GM21526 (cell line): Measurements from ENCODE around the gene ELF2.
A peak's percentile ranks its signal among the peaks of the same experiment; 100 is the strongest.
"Not testable (repeated sequence)": the region's sequence is repeated elsewhere in the genome, so short reads cannot be mapped to it uniquely, and the experiment has no call there.

ENCODE experiments used
- ATAC-seq: cut with Tn5 transposase; IDR thresholded peaks from one replicate; pipeline ENCODE4 v1.9.1; 2021; ENCODE audit warnings: moderate library complexity; ENCODE audit not compliant: unreplicated experiment, low FRiP score

Gene ELF2

DNA sequence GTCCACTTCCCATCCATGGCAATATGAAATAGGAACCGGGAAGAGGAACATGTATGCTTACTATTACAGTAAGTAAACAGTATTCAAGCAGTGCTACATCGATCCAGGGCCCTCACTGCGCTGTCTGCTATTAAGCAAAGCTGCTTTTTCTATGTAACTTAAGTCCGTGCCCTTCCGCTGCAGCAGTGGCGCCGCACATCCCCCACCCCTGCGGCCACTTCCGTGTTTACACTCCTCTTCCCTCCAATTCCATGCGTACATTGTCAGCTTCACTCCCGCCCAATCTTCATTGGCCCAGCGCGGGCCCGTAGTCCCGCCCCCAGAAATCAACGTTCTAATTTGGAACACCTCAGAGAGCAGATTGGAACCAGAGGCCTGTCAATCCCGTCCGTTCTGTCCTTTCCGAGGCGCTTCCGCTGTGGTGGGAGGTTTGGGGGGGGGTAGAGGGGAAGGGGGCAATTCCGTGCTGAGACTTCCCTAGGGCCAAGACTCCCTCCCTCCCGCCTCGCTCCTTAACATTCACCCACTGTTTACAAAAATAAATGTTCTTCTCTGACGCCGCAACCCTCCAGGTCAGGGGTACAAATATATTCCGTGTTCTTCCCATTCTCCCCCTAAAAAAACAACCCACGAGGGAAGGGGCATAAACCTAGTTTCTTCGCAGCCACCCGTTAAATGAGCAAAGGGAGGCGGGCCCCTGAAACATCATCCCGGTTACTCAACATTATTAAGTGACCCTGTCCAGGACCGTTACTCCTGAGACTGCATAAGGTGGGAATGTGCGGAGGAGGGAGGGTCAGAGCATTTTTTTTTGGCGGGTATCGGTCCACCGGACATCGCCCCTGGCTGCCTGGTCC, 94.0 kb downstream of the ELF2 start:
- ATAC-seq = peak; percentile 82

DNA sequence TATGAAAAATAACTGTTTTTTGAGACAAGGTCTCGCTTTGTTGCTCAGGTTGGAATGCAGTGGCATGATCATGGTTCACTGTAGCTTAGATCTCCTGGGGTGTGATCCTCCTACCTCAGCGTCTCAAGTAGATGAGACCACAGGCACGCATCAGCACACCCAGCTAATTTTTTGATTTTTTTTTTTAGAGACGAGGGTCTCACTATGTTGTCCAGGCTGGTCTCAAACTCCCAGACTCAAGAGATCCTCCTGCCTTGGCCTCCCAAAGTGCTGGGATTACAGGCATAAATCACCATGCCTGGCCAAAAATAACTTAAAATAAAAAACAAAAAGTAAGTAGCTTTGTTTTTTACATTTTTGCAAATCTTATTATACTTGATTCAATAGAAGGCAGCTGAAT, 98.1 kb downstream of the ELF2 start:
- no peak for ATAC-seq

DNA sequence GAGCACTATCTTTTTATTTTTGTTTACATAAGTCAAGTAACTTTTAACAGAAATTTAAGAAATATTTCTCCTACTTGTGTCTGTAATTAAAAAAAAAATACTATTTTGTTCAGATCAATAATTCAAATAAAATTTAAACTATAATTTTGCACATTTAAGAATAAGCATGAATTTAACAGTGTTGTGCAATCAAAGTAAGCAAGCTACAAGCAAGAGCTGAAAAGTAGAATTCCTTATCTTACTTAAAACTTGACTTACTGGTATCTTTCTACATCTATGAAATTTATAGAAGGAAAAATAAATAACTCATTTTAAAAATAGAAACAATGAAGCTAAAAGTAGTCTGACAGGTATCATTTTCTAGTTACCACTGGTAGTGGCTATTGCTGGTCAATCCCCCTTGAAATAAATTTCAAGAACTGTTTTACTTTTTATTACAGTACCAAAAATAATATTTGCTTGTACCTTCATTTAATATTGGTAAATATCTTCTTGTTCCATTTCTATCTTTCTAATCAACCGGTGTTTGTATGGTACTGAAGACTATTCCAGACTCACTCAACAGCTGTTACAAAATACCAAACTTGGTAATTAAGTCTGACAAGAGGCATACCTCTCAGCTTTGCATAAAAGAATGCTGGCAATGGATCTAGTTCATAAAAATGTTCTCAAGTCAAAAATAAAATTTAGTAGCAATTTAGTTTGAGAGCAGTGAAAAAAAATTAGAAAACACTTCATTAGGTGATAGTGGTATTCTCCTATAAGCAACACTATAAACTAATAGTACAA, 99.3 kb downstream of the ELF2 start:
- ATAC-seq = no peak

DNA sequence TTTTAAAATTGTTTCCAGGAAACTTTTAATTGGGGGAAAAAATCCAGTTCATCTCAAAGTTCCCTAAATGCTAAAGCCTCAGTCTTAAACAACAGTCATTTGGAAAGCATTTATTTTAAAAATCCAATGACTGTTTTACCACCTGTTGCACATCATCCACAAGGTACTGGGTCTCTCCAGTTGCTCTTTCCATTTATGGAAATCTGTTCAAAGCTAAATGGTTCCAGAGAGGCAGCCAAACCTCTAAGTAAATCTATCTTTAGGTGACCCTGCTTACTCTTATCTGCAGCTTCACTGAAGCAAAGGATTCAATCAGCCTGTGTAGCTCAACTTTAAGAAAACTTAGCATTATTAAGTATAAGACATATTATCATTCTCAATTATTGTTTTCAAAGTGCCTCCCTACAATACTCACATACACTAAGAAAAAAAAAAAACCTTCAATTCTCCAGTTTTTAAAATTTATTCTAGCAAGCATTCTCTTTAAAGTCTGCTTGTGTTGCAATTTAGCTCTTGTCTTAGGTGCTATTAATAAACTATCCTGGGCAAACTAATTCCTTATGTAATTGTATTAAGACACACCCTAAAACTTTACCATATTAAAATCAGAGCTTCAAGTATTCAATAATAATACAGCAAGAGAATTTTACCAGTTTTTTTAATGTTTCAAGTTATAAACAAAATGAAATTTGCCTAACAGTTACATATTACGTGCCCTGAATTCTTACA, 100.8 kb downstream of the ELF2 start:
- no peak for ATAC-seq

DNA sequence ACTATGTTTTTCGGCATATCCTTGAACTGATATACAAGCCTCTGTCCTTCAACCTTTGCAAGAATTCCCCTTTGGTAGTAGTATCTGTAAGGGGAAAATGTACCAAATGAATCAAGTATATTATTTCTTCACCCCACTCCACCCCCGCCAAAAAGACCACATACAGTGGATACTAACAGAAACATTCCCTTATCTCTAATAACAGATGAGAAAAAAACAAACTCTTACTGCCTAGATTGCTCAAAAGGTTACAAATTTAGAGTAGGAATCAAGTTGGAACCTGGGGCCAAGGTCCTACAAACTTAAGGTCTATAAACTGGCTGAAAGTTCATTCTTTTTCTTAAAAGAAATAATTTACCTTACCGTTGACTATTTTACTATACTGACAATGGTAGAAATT, 116.4 kb downstream of the ELF2 start:
- ATAC-seq = no peak

DNA sequence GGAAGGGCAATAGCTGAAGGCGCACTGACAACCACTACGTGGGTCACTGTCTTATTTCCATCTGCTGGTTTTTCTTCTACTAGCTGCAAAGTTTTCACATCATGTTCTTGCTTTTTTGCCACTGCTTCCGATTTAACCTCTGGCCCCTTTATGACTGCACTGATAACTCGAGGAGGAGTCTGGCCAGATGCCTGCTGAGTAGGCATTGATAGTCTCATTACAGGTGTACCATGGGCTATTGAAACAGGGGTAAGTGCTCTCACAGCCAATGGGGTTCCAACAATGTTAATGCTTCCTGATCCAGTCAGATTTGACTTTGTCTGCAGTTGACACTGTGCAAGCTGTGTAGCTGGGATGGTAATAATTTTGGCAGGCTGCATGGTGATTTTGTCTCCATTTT, 118.0 kb downstream of the ELF2 start:
- ATAC-seq = not testable (repeated sequence)

DNA sequence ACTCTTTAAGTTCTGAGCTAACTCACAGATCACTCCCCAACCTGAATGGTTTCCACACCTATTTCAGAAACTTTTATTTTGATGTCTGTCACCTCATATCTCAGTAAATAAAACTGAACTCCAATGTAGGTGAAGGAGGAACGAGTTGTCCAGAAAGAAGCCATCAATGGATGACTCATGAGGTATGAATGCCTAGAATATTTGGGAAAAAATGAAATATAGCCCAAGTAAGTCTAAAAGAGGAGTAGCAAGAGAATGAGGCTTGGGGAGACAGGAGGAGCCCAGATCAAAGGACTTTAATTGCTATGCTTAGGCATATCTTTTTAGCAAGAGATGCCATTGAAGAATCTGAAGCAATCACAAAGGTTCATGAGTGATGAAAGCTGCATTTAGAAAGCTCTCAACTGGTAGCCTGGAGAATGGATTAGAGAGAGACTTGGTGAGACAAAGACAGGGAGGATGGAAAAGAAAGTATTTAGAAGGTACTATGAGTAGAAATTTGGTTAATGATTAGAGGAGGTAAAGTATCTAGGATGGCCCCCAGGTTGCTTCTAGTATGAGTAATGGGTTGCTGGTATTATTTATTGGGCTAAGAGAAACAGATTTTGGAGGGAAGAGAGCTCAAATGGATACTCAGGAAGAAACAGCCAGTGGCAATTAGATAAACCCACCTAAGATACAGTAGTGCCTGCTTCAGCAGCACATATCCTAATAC, 122.1 kb downstream of the ELF2 start:
- no peak for ATAC-seq

DNA sequence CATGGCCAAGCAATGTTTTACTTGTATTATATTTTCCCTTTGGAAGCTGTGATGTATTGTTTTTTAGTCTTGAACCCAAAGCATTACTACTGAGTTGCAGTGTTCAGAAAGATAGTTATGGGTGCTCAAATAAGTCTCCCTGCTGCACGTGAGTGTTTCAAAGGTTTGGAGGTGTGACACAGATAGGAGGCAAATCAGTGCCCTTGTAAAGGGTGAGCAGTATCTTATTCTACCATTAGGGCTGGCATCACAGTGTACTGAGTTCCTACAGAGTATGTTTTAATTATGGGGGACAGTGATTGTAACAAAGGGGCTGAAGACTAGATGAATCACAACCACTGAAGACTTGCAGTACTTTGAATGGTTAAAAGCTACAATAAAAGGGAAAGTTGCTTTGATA, 123.1 kb downstream of the ELF2 start:
- no peak for ATAC-seq

DNA sequence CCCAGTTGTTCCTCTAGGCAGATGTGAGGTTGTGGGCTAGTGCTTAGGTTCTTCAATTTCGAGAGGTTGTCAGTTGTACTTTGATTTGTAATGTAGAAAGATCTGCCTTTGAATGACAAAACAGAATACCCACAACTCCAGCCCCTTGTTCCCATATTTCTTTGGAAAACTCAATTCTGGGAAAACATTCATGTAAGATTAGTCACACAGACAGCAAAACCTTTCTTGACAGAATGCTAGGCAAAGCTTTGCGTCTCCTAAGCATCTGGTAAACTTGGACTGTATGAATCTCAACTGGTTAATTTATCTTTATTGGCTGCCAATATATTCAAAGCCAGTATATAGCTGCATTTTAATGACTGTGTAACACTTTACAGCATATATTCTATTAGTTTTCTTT, 126.6 kb downstream of the ELF2 start:
- ATAC-seq = no peak

DNA sequence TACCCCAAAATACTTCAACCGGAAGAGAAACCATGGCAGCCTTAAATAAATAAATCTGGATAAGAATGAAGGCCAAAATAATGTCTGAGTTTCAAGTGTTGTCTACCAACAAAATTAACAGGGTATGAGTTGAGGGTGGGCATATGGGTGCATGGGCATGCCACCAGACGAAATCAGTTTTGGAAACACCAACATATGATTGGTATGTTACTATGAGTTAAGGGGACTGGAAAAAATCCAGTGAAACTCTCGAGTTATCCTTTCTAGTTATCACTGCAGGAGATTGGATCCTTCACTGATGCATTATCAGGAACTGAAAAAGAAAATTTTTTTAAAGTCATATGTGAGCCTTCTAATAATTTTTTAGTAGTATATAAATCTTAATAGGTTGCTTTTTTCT, 129.0 kb downstream of the ELF2 start:
- no peak for ATAC-seq

DNA sequence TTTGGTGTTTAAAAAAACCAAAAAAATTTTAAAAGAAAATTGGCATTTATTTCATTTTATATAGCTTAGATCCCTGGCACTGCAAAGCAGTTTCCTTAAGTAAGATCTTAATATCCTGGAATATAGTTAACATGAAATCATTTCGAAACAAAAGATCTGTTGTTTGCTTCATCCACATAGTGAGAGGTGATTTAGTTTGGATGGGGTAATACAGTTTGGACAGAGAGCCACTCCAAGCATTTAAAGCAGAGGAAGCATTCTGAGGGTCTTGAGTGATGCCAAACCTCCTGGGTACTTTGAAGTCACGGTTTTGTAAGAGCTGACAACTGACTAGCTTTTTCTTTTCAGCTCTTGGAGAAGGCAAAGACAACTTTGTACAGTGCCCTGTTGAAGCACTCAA, 132.7 kb downstream of the ELF2 start:
- no peak for ATAC-seq

DNA sequence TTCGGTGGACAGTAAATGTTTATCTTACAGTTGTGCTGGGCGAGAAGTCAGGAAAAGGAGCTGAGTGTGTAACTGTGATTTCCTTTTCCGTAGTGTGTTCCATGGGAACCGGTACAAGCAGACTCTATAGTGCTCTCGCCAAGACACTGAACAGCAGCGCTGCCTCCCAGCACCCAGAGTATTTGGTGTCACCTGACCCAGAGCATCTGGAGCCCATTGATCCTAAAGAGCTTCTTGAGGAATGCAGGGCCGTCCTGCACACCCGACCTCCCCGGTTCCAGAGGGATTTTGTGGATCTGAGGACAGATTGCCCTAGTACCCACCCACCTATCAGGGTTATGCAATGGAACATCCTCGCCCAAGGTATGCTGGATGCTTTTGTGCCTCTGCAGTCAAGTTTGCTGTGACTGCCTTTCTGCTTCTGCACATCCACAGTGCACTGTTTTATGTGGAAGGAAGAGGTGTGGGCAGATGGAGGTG, 134.0 kb downstream of the ELF2 start:
- ATAC-seq = no peak

DNA sequence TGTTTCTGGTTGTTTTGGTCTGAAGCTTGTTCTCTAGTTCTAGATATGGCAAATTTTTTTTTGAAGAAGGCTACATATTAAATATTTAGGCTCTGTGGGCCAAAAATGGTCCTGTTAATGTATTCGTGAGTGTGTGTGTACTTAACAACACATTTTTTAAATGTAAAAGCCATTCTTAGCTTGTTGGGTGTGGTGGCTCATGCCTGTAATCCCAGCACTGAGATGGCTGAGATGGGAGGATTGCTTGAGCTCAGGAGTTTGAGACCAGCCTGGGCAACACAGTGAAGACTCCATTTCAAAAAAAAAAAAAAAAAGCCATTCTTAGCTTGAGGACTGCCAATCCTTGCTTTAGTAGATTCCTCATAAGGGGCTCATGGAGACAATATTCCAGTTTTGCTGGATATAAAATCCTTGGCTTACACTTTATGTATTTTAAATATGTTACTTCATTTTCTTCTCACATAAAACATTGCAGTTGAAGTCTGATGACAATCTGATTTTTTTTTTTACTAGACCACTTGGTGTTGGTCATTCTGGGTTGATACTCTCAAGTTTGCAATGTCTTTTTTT, 138.1 kb downstream of the ELF2 start:
- no peak for ATAC-seq

DNA sequence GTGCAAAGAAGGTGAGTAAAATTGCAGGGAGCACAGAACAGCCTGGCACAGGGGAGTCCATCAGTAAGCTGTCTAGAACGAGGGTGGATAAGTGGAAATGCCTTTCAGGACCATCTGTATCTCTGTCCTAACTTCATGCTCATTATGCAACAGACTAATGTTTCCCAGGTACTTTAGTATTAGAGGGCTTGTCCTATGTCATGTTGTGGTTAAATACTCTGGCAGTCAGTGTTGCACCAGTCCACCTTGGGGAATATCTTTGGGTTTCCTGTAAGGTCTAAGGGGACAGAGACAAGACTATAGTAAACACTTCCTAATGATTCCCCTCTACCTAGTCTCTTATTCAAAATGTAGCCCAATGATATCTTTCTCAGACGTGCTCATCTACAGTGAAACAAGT, 140.1 kb downstream of the ELF2 start:
- no peak for ATAC-seq

DNA sequence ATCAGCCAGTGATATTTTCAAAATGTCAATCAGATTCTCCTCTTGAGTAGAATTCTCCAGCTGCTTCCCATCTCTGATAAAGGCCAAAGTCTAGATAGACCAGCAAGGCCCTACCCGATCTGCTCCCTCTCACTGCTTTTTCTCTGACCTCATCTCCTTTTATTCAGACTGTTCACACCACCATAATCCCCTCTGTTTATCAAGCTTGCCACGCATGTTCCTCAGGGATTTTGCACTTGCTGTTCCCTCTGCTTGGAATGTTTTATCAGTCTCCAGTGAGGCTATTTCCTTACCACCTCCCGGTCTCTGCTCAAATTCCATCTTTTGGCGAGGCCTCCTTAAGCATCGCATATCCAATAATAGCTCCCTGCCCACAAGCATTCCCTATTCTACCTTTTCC, 141.4 kb downstream of the ELF2 start:
- ATAC-seq = no peak

DNA sequence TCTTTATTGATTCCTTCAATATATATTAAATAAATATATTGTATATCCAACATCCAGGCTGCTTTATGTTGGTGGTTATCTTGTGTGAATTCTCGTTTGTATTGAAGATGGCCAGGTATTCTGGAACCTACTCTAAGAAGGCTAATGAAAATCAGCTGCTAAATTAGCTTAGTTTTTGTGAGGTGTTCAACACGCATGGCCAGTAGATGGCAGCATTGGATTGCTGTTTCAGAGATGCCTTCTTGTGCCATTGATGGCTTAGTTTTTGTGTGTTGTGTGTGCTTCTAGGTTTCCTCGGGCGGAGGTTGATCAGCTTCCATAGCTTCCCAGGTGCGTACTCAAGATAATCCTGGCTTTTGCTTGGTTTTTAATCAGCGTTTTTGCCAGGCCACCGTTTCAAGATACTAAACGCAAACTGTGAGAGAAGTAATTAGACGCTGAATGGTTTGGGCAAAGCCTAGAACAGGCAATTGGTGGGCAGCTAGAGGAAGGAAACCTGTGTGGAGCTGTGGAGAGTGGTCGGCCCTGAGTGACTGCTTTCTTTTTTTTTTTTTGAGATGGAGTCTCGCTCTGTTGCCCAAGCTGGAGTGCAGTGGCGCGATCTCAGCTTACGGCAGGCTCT, 146.3 kb downstream of the ELF2 start:
- no peak for ATAC-seq

DNA sequence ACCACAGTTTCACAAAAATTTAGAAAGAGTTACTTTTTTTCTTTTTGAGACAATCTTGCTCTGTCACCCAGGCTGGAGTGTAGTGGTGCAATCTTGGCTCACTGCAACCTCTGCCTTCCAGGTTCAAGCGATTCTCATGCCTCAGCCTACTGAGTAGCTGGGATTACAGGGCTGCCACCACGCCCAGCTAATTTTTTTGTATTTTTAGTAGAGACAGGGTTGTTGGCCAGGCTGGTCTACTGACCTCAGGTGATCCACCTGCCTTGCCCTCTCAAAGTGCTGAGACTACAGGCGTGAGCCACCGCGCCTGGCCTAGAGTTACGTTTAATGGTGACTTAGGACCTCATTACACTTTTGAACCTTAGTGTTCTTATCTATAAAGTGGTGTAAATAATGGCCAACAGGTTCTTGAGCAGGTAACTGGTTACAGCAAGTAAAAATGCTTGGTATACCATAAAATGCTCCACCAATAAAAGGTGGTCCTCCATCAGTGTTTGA, 147.1 kb downstream of the ELF2 start:
- not testable (repeated sequence) for ATAC-seq

DNA sequence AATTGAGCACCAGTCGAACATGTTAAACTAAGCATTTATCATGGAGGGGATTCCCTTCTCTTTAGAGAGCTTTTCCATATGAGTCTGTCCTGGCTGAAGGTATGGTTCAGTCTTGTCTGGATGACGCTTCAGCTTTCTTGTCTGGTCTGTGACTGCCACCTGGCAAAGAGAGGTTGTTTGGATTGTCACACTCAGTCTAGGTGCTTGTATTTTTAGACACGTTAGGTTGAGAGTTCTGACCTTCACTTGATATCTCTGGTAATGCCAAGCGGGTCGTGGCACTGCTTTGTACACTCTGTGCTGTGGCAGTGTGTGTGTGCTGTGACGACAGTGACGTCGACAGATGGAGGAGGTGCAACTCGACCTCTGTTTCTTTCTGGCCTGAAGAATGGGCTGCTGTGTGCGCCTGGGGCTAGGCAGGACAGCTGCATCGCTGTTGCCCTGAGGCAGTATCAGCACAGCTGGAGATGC, 148.8 kb downstream of the ELF2 start:
- no peak for ATAC-seq

DNA sequence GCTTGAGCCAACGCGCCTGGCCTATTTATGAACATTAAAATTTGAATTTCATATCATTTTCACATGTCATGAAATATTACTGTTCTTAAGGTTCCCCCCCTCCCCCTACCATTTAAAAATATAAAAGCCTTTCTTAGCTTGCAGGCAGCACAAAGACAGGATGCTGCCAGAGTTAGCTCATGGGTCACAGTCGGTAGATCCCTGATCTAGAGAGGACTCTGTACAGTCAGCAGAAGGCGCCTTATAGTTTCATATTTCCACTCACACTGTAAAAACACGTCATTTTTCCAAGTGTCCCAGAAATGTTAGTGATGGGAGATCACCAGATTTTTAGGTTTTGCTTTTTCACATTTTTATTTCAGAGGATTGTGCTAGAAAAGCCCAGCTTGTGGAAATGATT, 149.2 kb downstream of the ELF2 start:
- ATAC-seq = no peak
